B cell (primary cell): ENCODE measurements around the gene IL2. TPM values are rescaled to one million over a fixed set of nuclear protein-coding genes. Genes with fewer than 3 reads are reported as not detected.

ENCODE experiments used
- ATAC-seq: fragments of 200-7000 bp; cut with Tn5 transposase; one replicate; pipeline ENCODE4 v1.10.0; 2021; ENCODE audit warnings: low read depth, mild to moderate bottlenecking, moderate number of reproducible peaks, moderate library complexity
- CTCF ChIA-PET: fragments of 350-600 bp; sonication (Branson Sonifier 250); formaldehyde crosslinking; loops from one replicate; lab custom pipeline; 2021; ENCODE audit warnings: antibody characterized with exemption, inconsistent platforms; lab: Charles Lee
- POLR2A ChIA-PET: fragments of 350-600 bp; sonication (Branson Sonifier 250); formaldehyde crosslinking; loops from one replicate; lab custom pipeline; 2021; ENCODE audit warnings: antibody characterized with exemption; lab: Charles Lee
- DNase-seq: peaks from one replicate; pipeline ENCODE4 v3.0.0; 2013
- H2AFZ ChIP-seq: 2 replicates; pipeline ENCODE4 v1.6.1; 2012; ENCODE audit warnings: mild to moderate bottlenecking, low read depth, low read length; ENCODE audit not compliant: insufficient read depth, poor library complexity, severe bottlenecking
- H3K27ac ChIP-seq, 2 donors: 1 replicate in 1 of 2; 2 replicates in 1 of 2; pipeline ENCODE4 v1.5.1; 2012 to 2013; ENCODE audit warnings: low read length in 2 of 2, mild to moderate bottlenecking in 2 of 2, moderate library complexity in 1 of 2
- H3K27me3 ChIP-seq, 4 experiments: fragments of 200-600 bp in 1 of 4; sonication (generic) in 1 of 4; replicated peaks in 1 of 4; 1 replicate in 2 of 4; 2 replicates in 2 of 4; pipeline versions ENCODE4 v1.6.1 to v1.7.0; 2013 to 2016; ENCODE audit warnings: low read length in 3 of 4, mild to moderate bottlenecking in 2 of 4, mixed read lengths in 1 of 4, moderate library complexity in 1 of 4; ENCODE audit not compliant: insufficient read depth in 4 of 4, control insufficient read depth in 3 of 4; ENCODE audit errors: control extremely low read depth in 1 of 4
- H3K36me3 ChIP-seq, 2 experiments: replicated peaks in 1 of 2; 1 replicate in 1 of 2; 2 replicates in 1 of 2; pipeline versions ENCODE4 v1.6.1 to v1.7.1; 2013; ENCODE audit warnings: low read length in 1 of 2; ENCODE audit not compliant: insufficient read depth in 2 of 2, control insufficient read depth in 1 of 2; ENCODE audit errors: control extremely low read depth in 1 of 2, extremely low read depth in 1 of 2
- H3K4me1 ChIP-seq, 2 donors: fragments of 200-600 bp in 1 of 2; sonication (generic) in 1 of 2; 1 replicate in 1 of 2; 2 replicates in 1 of 2; pipeline versions ENCODE4 v1.5.1 to v1.6.1; 2013 to 2017; ENCODE audit warnings: low read length in 2 of 2; ENCODE audit not compliant: control insufficient read depth in 2 of 2, insufficient read depth in 2 of 2
- H3K4me2 ChIP-seq: replicated peaks from 2 replicates; pipeline ENCODE3; 2012; ENCODE audit warnings: mild to moderate bottlenecking, low read depth, low read length; ENCODE audit not compliant: poor library complexity, severe bottlenecking
- H3K4me3 ChIP-seq, 5 experiments: fragments of 200-600 bp in 1 of 5; sonication (generic) in 1 of 5; 1 replicate in 3 of 5; 2 replicates in 2 of 5; pipeline versions ENCODE4 v1.5.1 to v1.7.0; 2011 to 2016; ENCODE audit warnings: low read length in 4 of 5, mild to moderate bottlenecking in 4 of 5, low read depth in 2 of 5, control low read depth in 1 of 5, moderate library complexity in 1 of 5; ENCODE audit not compliant: insufficient read depth in 1 of 5; ENCODE audit errors: control extremely low read depth in 1 of 5, extremely low read depth in 1 of 5
- H3K79me2 ChIP-seq: fragments of 200-600 bp; sonication (generic); one replicate; pipeline ENCODE4 v1.6.0; 2016; ENCODE audit warnings: low read length; ENCODE audit not compliant: control insufficient read depth, insufficient read depth
- H3K9ac ChIP-seq: fragments of 200-600 bp; sonication (generic); 2 replicates; pipeline ENCODE4 v1.6.1; 2017; ENCODE audit warnings: mild to moderate bottlenecking, low read length, moderate library complexity
- H3K9me3 ChIP-seq, 3 donors: one replicate each; pipeline versions ENCODE4 v1.6.1 to v1.7.1; 2013; ENCODE audit warnings: low read length in 2 of 3; ENCODE audit not compliant: control insufficient read depth in 2 of 3, insufficient read depth in 1 of 3; ENCODE audit errors: control extremely low read depth in 1 of 3
- H4K20me1 ChIP-seq: 2 replicates; pipeline ENCODE4 v1.6.0; 2012; ENCODE audit warnings: mild to moderate bottlenecking, low read length; ENCODE audit not compliant: insufficient read depth, control insufficient read depth, poor library complexity, severe bottlenecking
- H3K27ac Mint-ChIP-seq: one replicate; pipeline ENCODE4 v1.8.0; 2021; ENCODE audit warnings: mixed read lengths
- H3K27me3 Mint-ChIP-seq: one replicate; pipeline ENCODE4 v1.8.0; 2021; ENCODE audit warnings: mixed read lengths
- H3K4me1 Mint-ChIP-seq: one replicate; pipeline ENCODE4 v1.8.0; 2021; ENCODE audit warnings: mixed read lengths
- H3K4me3 Mint-ChIP-seq: one replicate; pipeline ENCODE4 v1.8.0; 2021; ENCODE audit warnings: mixed read lengths
- H3K9me3 Mint-ChIP-seq: one replicate; pipeline ENCODE4 v1.8.0; 2022; ENCODE audit warnings: mixed read lengths; ENCODE audit not compliant: insufficient read depth
- CTCF ChIP-seq: fragments of 200-600 bp; IDR thresholded peaks from one replicate; pipeline ENCODE4 v1.8.0; 2022; ENCODE audit warnings: antibody characterized with exemption, mild to moderate bottlenecking
- EZH2 ChIP-seq: IDR thresholded peaks from 2 replicates; pipeline ENCODE4 v1.6.1; 2012; ENCODE audit warnings: borderline replicate concordance, low read depth, mild to moderate bottlenecking, moderate library complexity, low read length; ENCODE audit not compliant: insufficient read depth, poor library complexity, severe bottlenecking
- WGBS: methylation state at CpG from one replicate; pipeline ENCODE4 v1.1.5; 2013; ENCODE audit warnings: missing lambda C conversion rate; ENCODE audit not compliant: insufficient coverage; 5-methylcytosine and 5-hydroxymethylcytosine counted together
- intact Hi-C: fragments of 100-400 bp; cut with micrococcal nuclease; formaldehyde crosslinking; loops from one replicate; pipeline ENCODE4 v1.10.0; 2022
- polyA plus RNA-seq: library from polyadenylated mRNA; depleted of rRNA; stranded (reverse); fragments of >200 nt; gene quantifications from 2 replicates; pipeline ENCODE4 v1.2.3, GENCODE V29; 2012
- total RNA-seq, 2 donors: library from RNA; stranded (reverse); fragments of 120-200 nt in 1 of 2; gene quantifications; 1 replicate in 1 of 2; 2 replicates in 1 of 2; pipeline versions ENCODE4 v1.2.3 to v1.2.4, GENCODE V29; 2013 to 2022

The IL2 gene
- total and polyA plus RNA-seq, 2 donors (not counting 1 experiment from before 2014, with no cell fraction given) = not detected

- Mint-ChIP-seq H3K4me3 (no peak overlapping the region), H3K9me3 (no peaks in the 10 kb centered on the region), H3K27me3 (no peaks in the 10 kb centered on the region), H3K27ac (no peak overlapping the region), H3K4me1 (no peaks in the 10 kb centered on the region)
- H3K27me3 ChIP-seq = no peaks in the 10 kb centered on the region
- DNase-seq (no peak), ATAC-seq (no peak)
- H2AFZ ChIP-seq = no peak overlapping the region
- ChIA-PET POLR2A (no interaction called here), CTCF (no interaction called here)
- H3K9me3 ChIP-seq = peaks cover 0 to 1% (median 0%) of the 10 kb centered on the region in 3 donors
- no peak overlapping the region for H3K4me2 ChIP-seq
- H3K36me3 ChIP-seq = no peaks in the 10 kb centered on the region
- no peaks in the 10 kb centered on the region for H3K79me2 ChIP-seq
- WGBS = no CpG with 5 or more reads among the region's 3 CpGs
- intact Hi-C loops = no loop called here
- H3K27ac ChIP-seq = no peak overlapping the region
- TF ChIP-seq CTCF (no peak), EZH2 (no peak)
- H3K4me1 ChIP-seq = no peaks in the 10 kb centered on the region
- no peak overlapping the region for H3K9ac ChIP-seq
- H4K20me1 ChIP-seq = no peaks in the 10 kb centered on the region
- H3K4me3 ChIP-seq = no peak overlapping the region
These were observed 44.0 kb downstream of the IL2 start for GRCh38 chr4:122412547-122412946.

GRCh38 chr4:122403861-122404260 is 52.7 kb downstream of the IL2 start:
- Mint-ChIP-seq H3K4me3 (no peak overlapping the region), H3K4me1 (no peaks in the 10 kb centered on the region), H3K27ac (no peak overlapping the region), H3K9me3 (no peaks in the 10 kb centered on the region), H3K27me3 (peaks cover 3% of the 10 kb centered on the region)
- ChIA-PET POLR2A (no interaction called here), CTCF (no interaction called here)
- no peaks in the 10 kb centered on the region for H3K4me1 ChIP-seq
- 61% methylated on average over 3 of the region's 3 CpGs for WGBS
- TF ChIP-seq CTCF (no peak), EZH2 (no peak)
- ATAC-seq (no peak), DNase-seq (no peak)
- H3K27me3 ChIP-seq = no peaks in the 10 kb centered on the region
- intact Hi-C loops = no loop called here
- H3K79me2 ChIP-seq = no peaks in the 10 kb centered on the region
- H3K36me3 ChIP-seq = no peaks in the 10 kb centered on the region
- peaks cover 0 to 3% (median 0%) of the 10 kb centered on the region in 3 donors for H3K9me3 ChIP-seq
- H3K4me2 ChIP-seq = no peak overlapping the region
- no peak overlapping the region for H3K4me3 ChIP-seq
- no peak overlapping the region for H3K27ac ChIP-seq
- no peak overlapping the region for H3K9ac ChIP-seq
- H2AFZ ChIP-seq = no peak overlapping the region
- H4K20me1 ChIP-seq = no peaks in the 10 kb centered on the region

Other genes starting within 250 kb of the IL2 start
- not detected in 2 replicates for gene ADAD1, start 77.7 kb downstream of the IL2 start, total RNA-seq
- gene ADAD1, start 77.7 kb downstream of the IL2 start, polyA plus RNA-seq = not detected in 2 replicates
- not detected in 2 replicates for gene IL21, start 164.3 kb upstream of the IL2 start, total RNA-seq
- gene IL21, start 164.3 kb upstream of the IL2 start, polyA plus RNA-seq = not detected in 2 replicates